Vagina (tissue), 2 donors: ENCODE data around the gene IQSEC1. TPM values are rescaled to one million over a fixed set of nuclear protein-coding genes. Genes with fewer than 3 reads are reported as not detected.

Experiments used
- DNase-seq, 2 donors: peaks; one replicate each; pipeline ENCODE4 v3.0.0-alpha.2; 2017; ENCODE audit errors: extremely low spot score in 2 of 2
- H3K27ac ChIP-seq: fragments of 200-600 bp; sonication (generic); one replicate; pipeline ENCODE4 v1.5.1; 2019
- H3K27me3 ChIP-seq: fragments of 200-600 bp; sonication (generic); one replicate; pipeline ENCODE4 v1.5.1; 2019
- H3K36me3 ChIP-seq, 2 donors: fragments of 200-600 bp; sonication (generic); one replicate each; pipeline ENCODE4 v1.5.1; 2017 to 2019
- H3K4me1 ChIP-seq: fragments of 200-600 bp; sonication (generic); one replicate; pipeline ENCODE4 v1.5.1; 2019
- H3K4me3 ChIP-seq, 2 donors: fragments of 200-600 bp; sonication (generic); 1 replicate in 1 of 2; 2 replicates in 1 of 2; pipeline ENCODE4 v1.5.1; 2016 to 2019
- H3K9me3 ChIP-seq: fragments of 200-600 bp; sonication (generic); one replicate; pipeline ENCODE4 v1.5.1; 2019
- POLR2A ChIP-seq, 2 donors: fragments of 450-650 bp; IDR thresholded peaks; one replicate each; pipeline ENCODE4 v1.6.1; 2017; ENCODE audit warnings: antibody characterized with exemption in 2 of 2, mild to moderate bottlenecking in 2 of 2, moderate library complexity in 2 of 2
- POLR2AphosphoS5 ChIP-seq, 2 donors: sonication (generic); formaldehyde crosslinking; IDR thresholded peaks; one replicate each; pipeline ENCODE4 v1.9.0; 2017; ENCODE audit warnings: antibody characterized with exemption in 2 of 2, mild to moderate bottlenecking in 2 of 2, low read depth in 1 of 2; ENCODE audit not compliant: insufficient read depth in 1 of 2
- intact Hi-C: fragments of 100-400 bp; cut with DNase I; formaldehyde crosslinking; loops from one replicate; pipeline ENCODE4 v1.15.1; 2023
- total RNA-seq: library from RNA; depleted of rRNA; stranded (reverse); fragments of >200 nt; gene quantifications from one replicate; pipeline ENCODE4 v1.2.3, GENCODE V29; 2016
- TF ChIP-seq, protein P1 (sequence below), 3 experiments: fragments of 450-650 bp in 2 of 3; fragments of 200-600 bp in 1 of 3; sonication (generic) in 1 of 3; IDR thresholded peaks; one replicate each; pipeline ENCODE4 v1.5.1; 2017 to 2019; ENCODE audit warnings: antibody characterized with exemption in 3 of 3, mild to moderate bottlenecking in 2 of 3, moderate library complexity in 2 of 3

The IQSEC1 gene
- total RNA-seq, 1 donor from 2014 or later = 34.9 TPM

DNA sequence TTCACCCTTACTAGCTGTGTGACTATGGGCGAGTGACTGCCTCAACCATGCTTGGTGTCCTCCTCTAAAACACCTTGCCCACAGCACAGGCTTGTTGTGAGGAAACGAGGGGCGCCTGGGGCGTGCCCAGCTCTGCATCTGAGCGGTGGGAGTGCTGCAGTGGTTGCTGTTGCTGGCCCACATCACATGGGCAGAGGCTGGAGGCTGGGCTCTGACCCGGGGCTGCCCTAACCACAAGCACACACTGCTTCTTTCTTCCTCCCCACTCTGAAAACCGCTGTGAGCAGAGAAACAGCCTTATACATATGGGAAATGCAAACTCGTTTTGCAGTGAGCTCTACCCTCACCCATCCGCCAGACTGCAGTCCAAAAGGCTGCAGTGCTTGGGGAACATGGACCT lies 157.1 kb downstream of the IQSEC1 start:
- Histone ChIP-seq H3K36me3 (peaks cover 0 to 28% of the 10 kb centered on the region in 2 donors), H3K4me1 (no peaks in the 10 kb centered on the region), H3K9me3 (no peaks in the 10 kb centered on the region), H3K27me3 (no peaks in the 10 kb centered on the region), H3K27ac (no peak overlapping the region), H3K4me3 (no peak overlapping the region)
- DNase-seq = no peak
- intact Hi-C loops = no loop called here
- no peak for TF ChIP-seq POLR2AphosphoS5 (IDR thresholded peaks at IDR 0.05; ENCODE audit: insufficient read depth in 1 of 2, low read depth in 1 of 2)
- no peak for TF ChIP-seq POLR2A (IDR thresholded peaks at IDR 0.05)
- TF ChIP-seq, protein P1, sequence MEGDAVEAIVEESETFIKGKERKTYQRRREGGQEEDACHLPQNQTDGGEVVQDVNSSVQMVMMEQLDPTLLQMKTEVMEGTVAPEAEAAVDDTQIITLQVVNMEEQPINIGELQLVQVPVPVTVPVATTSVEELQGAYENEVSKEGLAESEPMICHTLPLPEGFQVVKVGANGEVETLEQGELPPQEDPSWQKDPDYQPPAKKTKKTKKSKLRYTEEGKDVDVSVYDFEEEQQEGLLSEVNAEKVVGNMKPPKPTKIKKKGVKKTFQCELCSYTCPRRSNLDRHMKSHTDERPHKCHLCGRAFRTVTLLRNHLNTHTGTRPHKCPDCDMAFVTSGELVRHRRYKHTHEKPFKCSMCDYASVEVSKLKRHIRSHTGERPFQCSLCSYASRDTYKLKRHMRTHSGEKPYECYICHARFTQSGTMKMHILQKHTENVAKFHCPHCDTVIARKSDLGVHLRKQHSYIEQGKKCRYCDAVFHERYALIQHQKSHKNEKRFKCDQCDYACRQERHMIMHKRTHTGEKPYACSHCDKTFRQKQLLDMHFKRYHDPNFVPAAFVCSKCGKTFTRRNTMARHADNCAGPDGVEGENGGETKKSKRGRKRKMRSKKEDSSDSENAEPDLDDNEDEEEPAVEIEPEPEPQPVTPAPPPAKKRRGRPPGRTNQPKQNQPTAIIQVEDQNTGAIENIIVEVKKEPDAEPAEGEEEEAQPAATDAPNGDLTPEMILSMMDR (IDR thresholded peaks at IDR 0.05) = no peak

DNA sequence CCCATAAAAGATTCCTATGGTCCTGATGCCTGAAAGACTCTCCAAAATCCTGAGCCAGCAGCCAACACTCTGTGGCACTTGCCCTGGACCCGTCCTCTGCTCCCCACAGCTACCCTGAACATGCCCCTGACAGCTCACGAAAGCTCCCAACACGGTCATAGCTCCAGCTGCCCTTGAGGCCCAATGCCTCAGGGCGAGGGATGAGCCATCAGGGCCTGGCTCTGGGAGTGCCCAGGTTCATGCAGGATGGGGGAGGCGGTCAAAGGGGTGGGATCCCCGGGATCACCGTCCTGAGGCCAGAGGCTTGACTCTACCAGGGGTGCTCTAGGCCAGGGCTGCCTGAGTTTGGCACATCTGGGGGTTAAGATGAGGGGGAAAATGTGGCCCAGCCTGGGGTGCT lies 159.1 kb downstream of the IQSEC1 start:
- TF ChIP-seq POLR2A (IDR thresholded peaks at IDR 0.05) = no peak
- TF ChIP-seq, protein P1 (IDR thresholded peaks at IDR 0.05) = no peak
- no peak for TF ChIP-seq POLR2AphosphoS5 (IDR thresholded peaks at IDR 0.05; ENCODE audit: insufficient read depth in 1 of 2, low read depth in 1 of 2)
- no peaks in the 10 kb centered on the region for H3K27me3 ChIP-seq
- intact Hi-C loops = no loop called here
- no peak for DNase-seq
- no peaks in the 10 kb centered on the region for H3K9me3 ChIP-seq
- no peak overlapping the region for H3K4me3 ChIP-seq
- peaks cover 0 to 28% of the 10 kb centered on the region in 2 donors for H3K36me3 ChIP-seq
- no peaks in the 10 kb centered on the region for H3K4me1 ChIP-seq
- no peak overlapping the region for H3K27ac ChIP-seq

DNA sequence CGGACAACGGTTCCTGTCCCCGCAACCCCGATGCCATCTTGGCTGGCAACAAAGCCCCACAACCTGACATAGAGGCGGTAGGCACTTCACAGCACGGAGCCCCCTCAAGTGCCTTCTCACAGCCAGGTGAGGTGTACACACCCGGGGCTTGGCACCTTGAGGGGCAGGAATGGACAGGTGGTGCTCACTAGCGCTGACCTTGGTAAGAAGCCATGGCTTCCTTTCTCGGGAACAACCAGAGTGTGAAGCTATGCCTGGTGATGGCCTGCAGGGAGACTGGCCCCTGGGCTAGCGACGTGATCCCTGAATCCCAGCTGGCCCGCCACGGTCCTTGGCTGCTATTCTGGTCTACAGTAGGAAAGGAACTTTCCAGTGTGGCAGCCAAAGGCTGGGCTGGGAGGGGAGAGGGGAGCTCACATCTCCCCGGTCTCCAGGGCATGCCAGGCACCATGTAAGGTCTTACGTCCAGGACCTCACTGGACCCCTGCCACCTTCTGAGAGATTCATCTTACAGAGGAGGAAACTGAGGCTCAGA lies 161.3 kb downstream of the IQSEC1 start:
- H3K27me3 ChIP-seq = no peaks in the 10 kb centered on the region
- H3K36me3 ChIP-seq = peaks cover 0 to 43% of the 10 kb centered on the region in 2 donors
- no peaks in the 10 kb centered on the region for H3K4me1 ChIP-seq
- no peaks in the 10 kb centered on the region for H3K9me3 ChIP-seq
- intact Hi-C loops = no loop called here
- TF ChIP-seq POLR2AphosphoS5 (IDR thresholded peaks at IDR 0.05; ENCODE audit: insufficient read depth in 1 of 2, low read depth in 1 of 2) (no peak), POLR2A (IDR thresholded peaks at IDR 0.05) (no peak)
- TF ChIP-seq, protein P1 (IDR thresholded peaks at IDR 0.05) = no peak
- no peak overlapping the region for H3K4me3 ChIP-seq
- no peak overlapping the region for H3K27ac ChIP-seq
- no peak for DNase-seq

DNA sequence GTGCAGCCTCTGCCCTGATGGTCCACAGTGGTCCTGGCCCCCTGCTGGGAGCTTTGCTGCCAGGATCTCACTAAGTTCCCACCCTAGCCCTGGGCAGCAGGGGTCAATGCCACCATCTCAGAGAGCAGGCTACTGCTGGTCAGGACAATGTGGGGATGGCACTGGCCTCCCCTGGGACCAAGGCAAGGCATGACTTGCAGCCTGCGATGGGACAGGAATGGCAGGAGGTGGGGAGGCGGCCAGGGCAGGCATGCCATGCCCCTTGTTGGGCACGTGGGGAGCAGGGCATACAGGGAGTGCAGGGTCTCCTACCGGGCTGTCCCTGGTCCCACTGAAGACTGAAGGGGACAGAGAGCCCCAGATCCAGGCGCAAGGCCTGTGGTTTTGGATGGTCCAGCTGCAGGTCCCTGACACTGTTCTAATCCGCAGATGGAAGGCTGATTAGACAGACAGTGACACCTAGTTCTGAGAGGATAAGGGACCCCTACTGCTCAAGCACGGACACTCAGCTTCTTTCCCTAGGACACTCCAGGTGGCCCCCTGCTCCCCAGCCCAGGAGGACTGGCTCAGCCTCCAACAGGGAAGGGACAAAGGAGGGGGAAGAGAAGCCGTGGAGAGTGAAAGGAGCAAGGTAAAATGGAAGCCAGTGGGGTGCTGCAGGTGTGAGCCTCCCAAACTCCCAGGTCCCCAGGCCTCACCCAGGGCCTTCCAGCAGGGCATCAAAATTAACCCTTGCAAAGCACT lies 162.7 kb downstream of the IQSEC1 start:
- no peak for DNase-seq
- Histone ChIP-seq H3K36me3 (peaks cover 0 to 49% of the 10 kb centered on the region in 2 donors), H3K27me3 (no peaks in the 10 kb centered on the region), H3K4me1 (no peaks in the 10 kb centered on the region), H3K9me3 (no peaks in the 10 kb centered on the region), H3K27ac (no peak overlapping the region), H3K4me3 (no peak overlapping the region)
- intact Hi-C loops = no loop called here
- TF ChIP-seq POLR2A (IDR thresholded peaks at IDR 0.05) = no peak
- TF ChIP-seq POLR2AphosphoS5 (IDR thresholded peaks at IDR 0.05; ENCODE audit: insufficient read depth in 1 of 2, low read depth in 1 of 2) = no peak
- TF ChIP-seq, protein P1 (IDR thresholded peaks at IDR 0.05) = no peak

DNA sequence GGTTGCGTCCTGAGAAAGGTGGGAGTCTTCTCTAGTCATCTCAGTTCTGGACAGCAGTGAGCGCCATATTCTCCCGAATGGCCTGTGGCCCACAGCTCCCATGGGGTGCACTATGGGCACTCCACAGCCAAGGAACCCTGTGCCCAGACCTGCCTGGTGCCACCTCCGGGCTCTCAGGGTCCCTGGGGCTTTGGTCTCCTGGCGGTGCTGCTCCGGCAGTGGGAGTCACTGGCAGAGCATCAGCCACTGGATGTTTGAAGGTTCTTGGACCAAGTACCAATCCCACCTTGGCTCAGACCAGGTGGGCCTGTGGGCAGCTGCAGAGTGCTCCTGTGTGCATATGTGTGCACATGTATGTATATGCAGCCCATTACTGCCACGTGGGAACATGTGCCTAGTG lies 163.5 kb downstream of the IQSEC1 start:
- Histone ChIP-seq H3K27ac (no peak overlapping the region), H3K4me1 (no peaks in the 10 kb centered on the region), H3K27me3 (no peaks in the 10 kb centered on the region), H3K9me3 (no peaks in the 10 kb centered on the region), H3K4me3 (no peak overlapping the region), H3K36me3 (peaks cover 0 to 55% of the 10 kb centered on the region in 2 donors)
- TF ChIP-seq, protein P1 (IDR thresholded peaks at IDR 0.05) = no peak
- TF ChIP-seq POLR2A (IDR thresholded peaks at IDR 0.05) = no peak
- TF ChIP-seq POLR2AphosphoS5 (IDR thresholded peaks at IDR 0.05; ENCODE audit: insufficient read depth in 1 of 2, low read depth in 1 of 2) = no peak
- intact Hi-C loops = no loop called here
- DNase-seq = no peak
